K562 (cell line): ENCODE measurements around the gene R3HDM2. TPM values are rescaled to one million over a fixed set of nuclear protein-coding genes. Genes with fewer than 3 reads are reported as not detected.

Experiments
- BACH1 ChIP-seq: fragments of 200-800 bp; sonication (Bioruptor generic); IDR thresholded peaks from 2 replicates; pipeline ENCODE4 v1.6.1; 2016; ENCODE audit warnings: missing genetic modification characterization, missing compliant biosample characterization
- BCL6 ChIP-seq: fragments of 250-450 bp; sonication (Bioruptor Pico); IDR thresholded peaks from 2 replicates; pipeline ENCODE4 v1.4.0; 2020
- BRD9 ChIP-seq: fragments of 450-650 bp; IDR thresholded peaks from 2 replicates; pipeline ENCODE4 v1.6.1; 2018; ENCODE audit warnings: low read depth; ENCODE audit not compliant: partially characterized antibody
- FOXA1 ChIP-seq: fragments of 450-650 bp; IDR thresholded peaks from 2 replicates; pipeline ENCODE4 v1.6.1; 2016; ENCODE audit warnings: mild to moderate bottlenecking, borderline replicate concordance
- HDGF ChIP-seq: fragments of 450-650 bp; IDR thresholded peaks from 2 replicates; pipeline ENCODE4 v1.6.1; 2016
- PHB ChIP-seq: fragments of 250-450 bp; sonication (Bioruptor Pico); IDR thresholded peaks from 2 replicates; pipeline ENCODE4 v1.5.0; 2021
- PRMT5 ChIP-seq: sonication (generic); formaldehyde crosslinking; IDR thresholded peaks from 2 replicates; pipeline ENCODE4 v1.5.0; 2020; ENCODE audit warnings: missing genetic modification reagents
- ZNF347 ChIP-seq: fragments of 450-650 bp; formaldehyde crosslinking; IDR thresholded peaks from 2 replicates; pipeline ENCODE4 v1.4.0; 2020; ENCODE audit warnings: low read depth, mild to moderate bottlenecking, moderate library complexity
- polyA plus RNA-seq, 8 experiments: library from polyadenylated mRNA; depleted of rRNA in 4 of 8; stranded (reverse) in 5 of 8; unstranded in 3 of 8; fragments of >200 nt; fragmentation: Nextera tagmentation in 2 of 8; fragmentation: Illumina TruSeq in 1 of 8; extraction: Ambion mirVana in 2 of 8; extraction: Trizol in 1 of 8; gene quantifications; 2 replicates each; pipeline versions ENCODE4 v1.2.1 to v1.2.3, GENCODE V29; 2011 to 2014; ENCODE audit warnings: inconsistent platforms in 1 of 8, missing spikeins in 1 of 8
- total RNA-seq, 7 experiments: library from RNA; depleted of rRNA in 6 of 7; stranded (reverse); fragments of >200 nt in 6 of 7; fragmentation: Illumina TruSeq in 2 of 7; extraction: Trizol in 2 of 7; gene quantifications; 2 replicates each; pipeline versions ENCODE4 v1.2.1 to v1.2.3, GENCODE V29; 2011 to 2021; ENCODE audit warnings: low replicate concordance in 1 of 7
- TF ChIP-seq, protein P1 (sequence below), 2 experiments: fragments of 450-650 bp; IDR thresholded peaks; 2 replicates each; pipeline ENCODE4 v1.6.1; 2018; ENCODE audit warnings: mild to moderate bottlenecking in 2 of 2, low read depth in 1 of 2; ENCODE audit not compliant: partially characterized antibody in 2 of 2
- TF ChIP-seq, protein P2 (sequence below): fragments of 450-650 bp; formaldehyde crosslinking; IDR thresholded peaks from 2 replicates; pipeline ENCODE4 v1.4.0; 2022; ENCODE audit warnings: mild to moderate bottlenecking, moderate library complexity
- TF ChIP-seq, protein P3 (sequence below): sonication (generic); formaldehyde crosslinking; IDR thresholded peaks from 2 replicates; pipeline ENCODE4 v1.8.0; 2023; ENCODE audit warnings: mild to moderate bottlenecking, missing genetic modification reagents
- TF ChIP-seq, protein P4 (sequence below): fragments of 450-650 bp; IDR thresholded peaks from 2 replicates; pipeline ENCODE4 v1.6.1; 2016

The R3HDM2 gene
- total and polyA plus RNA-seq, 9 of the 15 experiments (the other 6 are each of a cell fraction or from before 2014, with no cell fraction given) = 3.3 to 18.8 (median 9.0) TPM

DNA sequence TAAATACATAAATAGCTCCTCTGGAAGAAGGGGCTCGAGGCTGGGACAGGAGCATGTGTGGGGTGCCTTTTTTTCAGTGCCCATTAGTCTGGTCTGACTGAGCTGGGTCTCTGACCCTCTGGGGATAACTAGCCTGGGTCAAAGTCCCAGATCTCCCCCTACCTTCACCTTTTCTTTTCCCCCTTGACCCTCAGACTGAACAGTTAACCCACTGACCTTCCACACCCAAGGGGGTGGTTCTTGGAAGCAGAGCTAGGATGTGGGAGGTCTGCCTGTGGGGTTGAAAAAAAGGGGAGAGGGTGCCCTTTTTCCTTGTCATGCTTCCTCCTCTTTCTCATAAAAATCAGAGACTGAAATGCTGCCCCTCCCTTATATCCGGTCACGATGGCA lies 27.8 kb upstream of the R3HDM2 start (continued):
- TF ChIP-seq, protein P1, sequence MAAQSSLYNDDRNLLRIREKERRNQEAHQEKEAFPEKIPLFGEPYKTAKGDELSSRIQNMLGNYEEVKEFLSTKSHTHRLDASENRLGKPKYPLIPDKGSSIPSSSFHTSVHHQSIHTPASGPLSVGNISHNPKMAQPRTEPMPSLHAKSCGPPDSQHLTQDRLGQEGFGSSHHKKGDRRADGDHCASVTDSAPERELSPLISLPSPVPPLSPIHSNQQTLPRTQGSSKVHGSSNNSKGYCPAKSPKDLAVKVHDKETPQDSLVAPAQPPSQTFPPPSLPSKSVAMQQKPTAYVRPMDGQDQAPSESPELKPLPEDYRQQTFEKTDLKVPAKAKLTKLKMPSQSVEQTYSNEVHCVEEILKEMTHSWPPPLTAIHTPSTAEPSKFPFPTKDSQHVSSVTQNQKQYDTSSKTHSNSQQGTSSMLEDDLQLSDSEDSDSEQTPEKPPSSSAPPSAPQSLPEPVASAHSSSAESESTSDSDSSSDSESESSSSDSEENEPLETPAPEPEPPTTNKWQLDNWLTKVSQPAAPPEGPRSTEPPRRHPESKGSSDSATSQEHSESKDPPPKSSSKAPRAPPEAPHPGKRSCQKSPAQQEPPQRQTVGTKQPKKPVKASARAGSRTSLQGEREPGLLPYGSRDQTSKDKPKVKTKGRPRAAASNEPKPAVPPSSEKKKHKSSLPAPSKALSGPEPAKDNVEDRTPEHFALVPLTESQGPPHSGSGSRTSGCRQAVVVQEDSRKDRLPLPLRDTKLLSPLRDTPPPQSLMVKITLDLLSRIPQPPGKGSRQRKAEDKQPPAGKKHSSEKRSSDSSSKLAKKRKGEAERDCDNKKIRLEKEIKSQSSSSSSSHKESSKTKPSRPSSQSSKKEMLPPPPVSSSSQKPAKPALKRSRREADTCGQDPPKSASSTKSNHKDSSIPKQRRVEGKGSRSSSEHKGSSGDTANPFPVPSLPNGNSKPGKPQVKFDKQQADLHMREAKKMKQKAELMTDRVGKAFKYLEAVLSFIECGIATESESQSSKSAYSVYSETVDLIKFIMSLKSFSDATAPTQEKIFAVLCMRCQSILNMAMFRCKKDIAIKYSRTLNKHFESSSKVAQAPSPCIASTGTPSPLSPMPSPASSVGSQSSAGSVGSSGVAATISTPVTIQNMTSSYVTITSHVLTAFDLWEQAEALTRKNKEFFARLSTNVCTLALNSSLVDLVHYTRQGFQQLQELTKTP (IDR thresholded peaks at IDR 0.05; ENCODE audit: low read depth in 1 of 2, partially characterized antibody in 2 of 2) = peak in 1 of 2 experiments; percentile 17
- TF ChIP-seq ZNF347 (CRISPR knock-in tag) = no peak
- TF ChIP-seq BRD9 = no peak
- no peak for TF ChIP-seq BCL6 (CRISPR knock-in tag)
- TF ChIP-seq, protein P2, sequence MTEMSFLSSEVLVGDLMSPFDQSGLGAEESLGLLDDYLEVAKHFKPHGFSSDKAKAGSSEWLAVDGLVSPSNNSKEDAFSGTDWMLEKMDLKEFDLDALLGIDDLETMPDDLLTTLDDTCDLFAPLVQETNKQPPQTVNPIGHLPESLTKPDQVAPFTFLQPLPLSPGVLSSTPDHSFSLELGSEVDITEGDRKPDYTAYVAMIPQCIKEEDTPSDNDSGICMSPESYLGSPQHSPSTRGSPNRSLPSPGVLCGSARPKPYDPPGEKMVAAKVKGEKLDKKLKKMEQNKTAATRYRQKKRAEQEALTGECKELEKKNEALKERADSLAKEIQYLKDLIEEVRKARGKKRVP (CRISPR knock-in tag) = no peak
- TF ChIP-seq, protein P3, sequence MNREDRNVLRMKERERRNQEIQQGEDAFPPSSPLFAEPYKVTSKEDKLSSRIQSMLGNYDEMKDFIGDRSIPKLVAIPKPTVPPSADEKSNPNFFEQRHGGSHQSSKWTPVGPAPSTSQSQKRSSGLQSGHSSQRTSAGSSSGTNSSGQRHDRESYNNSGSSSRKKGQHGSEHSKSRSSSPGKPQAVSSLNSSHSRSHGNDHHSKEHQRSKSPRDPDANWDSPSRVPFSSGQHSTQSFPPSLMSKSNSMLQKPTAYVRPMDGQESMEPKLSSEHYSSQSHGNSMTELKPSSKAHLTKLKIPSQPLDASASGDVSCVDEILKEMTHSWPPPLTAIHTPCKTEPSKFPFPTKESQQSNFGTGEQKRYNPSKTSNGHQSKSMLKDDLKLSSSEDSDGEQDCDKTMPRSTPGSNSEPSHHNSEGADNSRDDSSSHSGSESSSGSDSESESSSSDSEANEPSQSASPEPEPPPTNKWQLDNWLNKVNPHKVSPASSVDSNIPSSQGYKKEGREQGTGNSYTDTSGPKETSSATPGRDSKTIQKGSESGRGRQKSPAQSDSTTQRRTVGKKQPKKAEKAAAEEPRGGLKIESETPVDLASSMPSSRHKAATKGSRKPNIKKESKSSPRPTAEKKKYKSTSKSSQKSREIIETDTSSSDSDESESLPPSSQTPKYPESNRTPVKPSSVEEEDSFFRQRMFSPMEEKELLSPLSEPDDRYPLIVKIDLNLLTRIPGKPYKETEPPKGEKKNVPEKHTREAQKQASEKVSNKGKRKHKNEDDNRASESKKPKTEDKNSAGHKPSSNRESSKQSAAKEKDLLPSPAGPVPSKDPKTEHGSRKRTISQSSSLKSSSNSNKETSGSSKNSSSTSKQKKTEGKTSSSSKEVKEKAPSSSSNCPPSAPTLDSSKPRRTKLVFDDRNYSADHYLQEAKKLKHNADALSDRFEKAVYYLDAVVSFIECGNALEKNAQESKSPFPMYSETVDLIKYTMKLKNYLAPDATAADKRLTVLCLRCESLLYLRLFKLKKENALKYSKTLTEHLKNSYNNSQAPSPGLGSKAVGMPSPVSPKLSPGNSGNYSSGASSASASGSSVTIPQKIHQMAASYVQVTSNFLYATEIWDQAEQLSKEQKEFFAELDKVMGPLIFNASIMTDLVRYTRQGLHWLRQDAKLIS (CRISPR knock-in tag) = 0 out of 2 replicates have a peak, but pooled peaks have one; percentile 3
- TF ChIP-seq BACH1 (tag) = no peak
- TF ChIP-seq PRMT5 (CRISPR knock-in tag) = no peak
- no peak for TF ChIP-seq PHB (CRISPR knock-in tag)
- no peak for TF ChIP-seq HDGF
- TF ChIP-seq FOXA1 = no peak
- TF ChIP-seq, protein P4, sequence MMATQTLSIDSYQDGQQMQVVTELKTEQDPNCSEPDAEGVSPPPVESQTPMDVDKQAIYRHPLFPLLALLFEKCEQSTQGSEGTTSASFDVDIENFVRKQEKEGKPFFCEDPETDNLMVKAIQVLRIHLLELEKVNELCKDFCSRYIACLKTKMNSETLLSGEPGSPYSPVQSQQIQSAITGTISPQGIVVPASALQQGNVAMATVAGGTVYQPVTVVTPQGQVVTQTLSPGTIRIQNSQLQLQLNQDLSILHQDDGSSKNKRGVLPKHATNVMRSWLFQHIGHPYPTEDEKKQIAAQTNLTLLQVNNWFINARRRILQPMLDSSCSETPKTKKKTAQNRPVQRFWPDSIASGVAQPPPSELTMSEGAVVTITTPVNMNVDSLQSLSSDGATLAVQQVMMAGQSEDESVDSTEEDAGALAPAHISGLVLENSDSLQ = no peak
